CD4-positive, alpha-beta memory T cell (primary cell): ENCODE results near the gene FBXO4. TPM values are rescaled to one million over a fixed set of nuclear protein-coding genes. Genes with fewer than 3 reads are reported as not detected.

Source experiments
- CTCF ChIA-PET: fragments of 350-600 bp; sonication (Branson Sonifier 250); formaldehyde crosslinking; loops from one replicate; lab custom pipeline; 2021; ENCODE audit warnings: inconsistent platforms; ENCODE audit not compliant: partially characterized antibody; lab: Charles Lee
- POLR2A ChIA-PET: fragments of 350-600 bp; sonication (Branson Sonifier 250); formaldehyde crosslinking; loops from one replicate; lab custom pipeline; 2021; ENCODE audit not compliant: partially characterized antibody; lab: Charles Lee
- DNase-seq, 5 donors: peaks; one replicate each; pipeline versions ENCODE4 v3.0.0 to v3.0.0-alpha.2; 2020 to 2022; ENCODE audit warnings: mixed read lengths in 1 of 5
- H3K27ac ChIP-seq: one replicate; pipeline ENCODE4 v1.7.0; 2013; ENCODE audit warnings: low read depth, low read length
- H3K27me3 ChIP-seq: 2 replicates; pipeline ENCODE4 v1.7.0; 2013; ENCODE audit warnings: mild to moderate bottlenecking, low read length, moderate library complexity; ENCODE audit not compliant: insufficient read depth
- H3K36me3 ChIP-seq: 2 replicates; pipeline ENCODE4 v1.7.0; 2013; ENCODE audit warnings: mild to moderate bottlenecking, low read length, moderate library complexity; ENCODE audit not compliant: insufficient read depth
- H3K4me1 ChIP-seq: 2 replicates; pipeline ENCODE4 v1.7.0; 2013; ENCODE audit warnings: mild to moderate bottlenecking, low read length, moderate library complexity; ENCODE audit not compliant: insufficient read depth
- H3K4me3 ChIP-seq, 2 donors: one replicate each; pipeline ENCODE4 v1.7.0; 2013; ENCODE audit warnings: low read length in 2 of 2, mild to moderate bottlenecking in 1 of 2
- H3K9me3 ChIP-seq, 2 donors: one replicate each; pipeline ENCODE4 v1.7.0; 2013; ENCODE audit warnings: low read length in 2 of 2, control low read depth in 1 of 2; ENCODE audit not compliant: control insufficient read depth in 1 of 2
- H3K27ac Mint-ChIP-seq, 7 donors: one replicate each; pipeline ENCODE4 v1.8.0; 2020 to 2021; ENCODE audit warnings: mixed read lengths in 7 of 7, mild to moderate bottlenecking in 6 of 7, inconsistent platforms in 3 of 7, moderate library complexity in 3 of 7
- H3K27me3 Mint-ChIP-seq, 2 donors: one replicate each; pipeline ENCODE4 v1.8.0; 2020 to 2021; ENCODE audit warnings: mixed read lengths in 2 of 2
- H3K36me3 Mint-ChIP-seq, 2 donors: one replicate each; pipeline ENCODE4 v1.8.0; 2020 to 2021; ENCODE audit warnings: mixed read lengths in 2 of 2, inconsistent platforms in 1 of 2, mild to moderate bottlenecking in 1 of 2
- H3K4me1 Mint-ChIP-seq, 4 donors: one replicate each; pipeline ENCODE4 v1.8.0; 2020 to 2021; ENCODE audit warnings: mixed read lengths in 4 of 4, mild to moderate bottlenecking in 1 of 4
- H3K4me3 Mint-ChIP-seq, 8 donors: one replicate each; pipeline ENCODE4 v1.8.0; 2020 to 2021; ENCODE audit warnings: mixed read lengths in 8 of 8, mild to moderate bottlenecking in 7 of 8, moderate library complexity in 6 of 8, inconsistent platforms in 3 of 8
- H3K9me3 Mint-ChIP-seq, 8 donors: one replicate each; pipeline ENCODE4 v1.8.0; 2020 to 2021; ENCODE audit warnings: mixed read lengths in 8 of 8, mild to moderate bottlenecking in 5 of 8, inconsistent platforms in 3 of 8, moderate library complexity in 1 of 8
- intact Hi-C: fragments of 100-400 bp; cut with micrococcal nuclease; formaldehyde crosslinking; loops from one replicate; pipeline ENCODE4 v1.15.1; 2023
- polyA plus RNA-seq, 2 donors: library from polyadenylated mRNA; unstranded; fragments of 300-500 nt; fragmentation: Illumina TruSeq; gene quantifications; one replicate each; pipeline ENCODE4 v1.2.3, GENCODE V29; 2021
- total RNA-seq, 2 experiments: library from RNA; stranded (reverse); gene quantifications; one replicate each; pipeline ENCODE4 v1.2.3, GENCODE V29; 2021

Gene FBXO4
- total and polyA plus RNA-seq, 4 experiments from 2014 or later, result 14.9 to 21.2 (median 16.6) TPM

GRCh38 chr5:41883243-41883642, 41.8 kb upstream of the FBXO4 start:
- POLR2A ChIA-PET, result interaction anchor here (1.3 kb wide), 1 partner anchor 21 kb away, joined by 3 read pairs; the partner anchor contains the start of gene RIMOC1
- H3K27ac Mint-ChIP-seq, result no peak overlapping the region

DNA sequence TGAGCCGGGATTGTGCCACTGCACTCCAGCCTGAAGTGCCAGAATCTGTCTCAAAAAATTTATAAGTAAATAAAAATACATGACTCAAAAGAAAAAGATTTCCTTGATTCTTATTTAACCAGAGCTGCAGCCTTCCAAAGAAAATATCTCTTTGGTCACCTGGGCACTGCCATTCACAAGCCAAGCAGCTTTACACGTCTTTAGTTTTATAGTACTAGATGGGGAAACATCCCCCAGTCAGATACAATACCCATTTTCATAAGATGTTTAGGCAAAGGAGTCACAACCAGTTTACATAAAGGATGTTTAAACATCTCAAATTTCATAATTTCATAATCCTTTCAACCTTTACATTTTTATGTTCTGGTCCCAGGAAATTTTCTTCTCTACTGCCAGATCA, 41.1 kb upstream of the FBXO4 start:
- Histone ChIP-seq H3K9me3 (no peaks in the 10 kb centered on the region), H3K4me3 (no peak overlapping the region), H3K27me3 (no peaks in the 10 kb centered on the region), H3K36me3 (no peaks in the 10 kb centered on the region), H3K4me1 (no peaks in the 10 kb centered on the region), H3K27ac (no peak overlapping the region)
- ChIA-PET POLR2A (no interaction called here), CTCF (no interaction called here)
- no peak for DNase-seq
- Mint-ChIP-seq H3K9me3 (no peaks in the 10 kb centered on the region), H3K4me1 (no peaks in the 10 kb centered on the region), H3K4me3 (no peak overlapping the region), H3K27me3 (peaks cover 10 to 14% of the 10 kb centered on the region in 2 donors), H3K27ac (no peak overlapping the region), H3K36me3 (no peaks in the 10 kb centered on the region)
- intact Hi-C loops, result no loop called here

More at GRCh38 chr5:41883243-41883642, 41.8 kb upstream of the FBXO4 start:
- H3K36me3 Mint-ChIP-seq, result no peaks in the 10 kb centered on the region
- CTCF ChIA-PET, result no interaction called here
- no peak overlapping the region for H3K4me3 ChIP-seq
- peaks cover 10 to 14% of the 10 kb centered on the region in 2 donors for H3K27me3 Mint-ChIP-seq
- H3K4me3 Mint-ChIP-seq, result no peak overlapping the region
- no peaks in the 10 kb centered on the region for H3K4me1 ChIP-seq
- H3K36me3 ChIP-seq, result no peaks in the 10 kb centered on the region
- H3K9me3 Mint-ChIP-seq, result no peaks in the 10 kb centered on the region
- H3K9me3 ChIP-seq, result no peaks in the 10 kb centered on the region
- no peaks in the 10 kb centered on the region for H3K27me3 ChIP-seq
- intact Hi-C loops, result no loop called here
- no peaks in the 10 kb centered on the region for H3K4me1 Mint-ChIP-seq
- H3K27ac ChIP-seq, result no peak overlapping the region
- no peak for DNase-seq

- H3K4me1 ChIP-seq, result no peaks in the 10 kb centered on the region
- no peak overlapping the region for H3K27ac ChIP-seq
- Mint-ChIP-seq H3K9me3 (no peaks in the 10 kb centered on the region), H3K27me3 (peaks cover 7 to 8% of the 10 kb centered on the region in 2 donors), H3K36me3 (no peaks in the 10 kb centered on the region), H3K4me1 (no peaks in the 10 kb centered on the region), H3K27ac (no peak overlapping the region), H3K4me3 (no peak overlapping the region)
- H3K27me3 ChIP-seq, result no peaks in the 10 kb centered on the region
- intact Hi-C loops, result no loop called here
- DNase-seq, result no peak
- H3K36me3 ChIP-seq, result no peaks in the 10 kb centered on the region
- H3K9me3 ChIP-seq, result no peaks in the 10 kb centered on the region
- POLR2A ChIA-PET, result interaction anchor here (1.3 kb wide), 2 partner anchors 9 to 15 kb away, joined by 3 to 5 read pairs; partner anchors contain the start of gene OXCT1
- no peak overlapping the region for H3K4me3 ChIP-seq
- CTCF ChIA-PET, result no interaction called here
Observed at GRCh38 chr5:41885286-41885685, 39.8 kb upstream of the FBXO4 start.

DNA sequence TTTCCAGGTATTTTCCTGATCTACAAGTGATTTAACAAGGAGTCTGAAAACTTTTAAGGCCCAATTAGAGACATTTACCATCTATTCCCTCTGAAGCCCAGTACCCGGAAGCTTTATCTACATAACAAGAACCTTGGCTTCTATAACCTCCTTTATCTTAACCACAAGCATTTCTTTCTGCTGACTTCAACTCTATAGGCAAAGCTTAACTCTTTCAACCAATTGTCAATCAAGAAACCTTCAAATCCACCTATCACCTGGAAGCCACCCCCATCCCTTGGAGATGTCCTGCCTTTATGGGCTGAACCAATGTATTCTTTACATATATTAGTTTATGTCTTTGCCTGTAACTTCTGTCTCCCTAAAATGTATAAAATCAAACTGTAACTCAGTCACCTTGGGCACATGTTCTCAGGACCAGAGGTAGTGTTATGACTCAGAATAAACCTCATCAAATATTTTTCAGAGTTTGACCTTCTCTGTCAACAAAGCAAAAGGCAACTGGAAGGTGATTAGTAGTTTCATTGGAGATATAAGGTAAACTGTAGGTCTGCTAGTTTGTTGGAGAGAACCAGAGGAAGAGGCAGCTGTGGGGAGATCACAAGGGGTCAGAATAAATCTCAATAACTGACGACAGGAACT, 33.9 kb upstream of the FBXO4 start:
- H3K4me3 Mint-ChIP-seq, result no peak overlapping the region
- H3K36me3 ChIP-seq, result no peaks in the 10 kb centered on the region
- intact Hi-C loops, result no loop called here

GRCh38 chr5:41892031-41892430, 33.0 kb upstream of the FBXO4 start:
- peaks cover 0 to 2% (median 0%) of the 10 kb centered on the region in 8 donors for H3K9me3 Mint-ChIP-seq
- Histone ChIP-seq H3K4me3 (no peak overlapping the region), H3K36me3 (no peaks in the 10 kb centered on the region), H3K9me3 (no peaks in the 10 kb centered on the region), H3K27ac (no peak overlapping the region), H3K27me3 (no peaks in the 10 kb centered on the region), H3K4me1 (no peaks in the 10 kb centered on the region)
- DNase-seq, result no peak
- H3K4me1 Mint-ChIP-seq, result peaks cover 0 to 10% (median 6%) of the 10 kb centered on the region in 4 donors
- intact Hi-C loops, result no loop called here
- ChIA-PET POLR2A (no interaction called here), CTCF (no interaction called here)
- peaks cover 4 to 16% of the 10 kb centered on the region in 2 donors for H3K27me3 Mint-ChIP-seq
- H3K36me3 Mint-ChIP-seq, result no peaks in the 10 kb centered on the region
- H3K27ac Mint-ChIP-seq, result no peak overlapping the region
- H3K4me3 Mint-ChIP-seq, result no peak overlapping the region

More for the DNA sequence above, 33.9 kb upstream of the FBXO4 start:
- H3K27ac ChIP-seq, result no peak overlapping the region
- peaks cover 0 to 2% (median 0%) of the 10 kb centered on the region in 8 donors for H3K9me3 Mint-ChIP-seq
- no peak overlapping the region for H3K4me3 ChIP-seq
- H3K27me3 ChIP-seq, result no peaks in the 10 kb centered on the region
- H3K9me3 ChIP-seq, result no peaks in the 10 kb centered on the region
- POLR2A ChIA-PET, result no interaction called here
- H3K4me1 ChIP-seq, result no peaks in the 10 kb centered on the region
- H3K36me3 Mint-ChIP-seq, result no peaks in the 10 kb centered on the region
- CTCF ChIA-PET, result no interaction called here
- peak overlapping the region in 1 of 7 donors; percentile 13 for H3K27ac Mint-ChIP-seq
- DNase-seq, result no peak
- peaks cover 5 to 13% of the 10 kb centered on the region in 2 donors for H3K27me3 Mint-ChIP-seq
- peaks cover 0 to 10% (median 6%) of the 10 kb centered on the region in 4 donors for H3K4me1 Mint-ChIP-seq

- no peak overlapping the region for H3K27ac ChIP-seq
- Mint-ChIP-seq H3K4me3 (peak overlapping the region in 5 of 8 donors; percentile 17 to 61 (median 43)), H3K27ac (peak overlapping the region in 1 of 7 donors; percentile 53), H3K9me3 (peaks cover 0 to 2% (median 0%) of the 10 kb centered on the region in 8 donors), H3K27me3 (peaks cover 1 to 14% of the 10 kb centered on the region in 2 donors), H3K4me1 (peaks cover 0 to 10% (median 6%) of the 10 kb centered on the region in 4 donors), H3K36me3 (no peaks in the 10 kb centered on the region)
- no peak for DNase-seq
- no peaks in the 10 kb centered on the region for H3K27me3 ChIP-seq
- H3K4me1 ChIP-seq, result no peaks in the 10 kb centered on the region
- H3K36me3 ChIP-seq, result no peaks in the 10 kb centered on the region
- ChIA-PET CTCF (no interaction called here), POLR2A (interaction anchor here (1.3 to 2.7 kb wide), 2 partner anchors 8 to 11 kb away, joined by 3 to 15 read pairs; partner anchors contain the start of gene RIMOC1)
- H3K9me3 ChIP-seq, result no peaks in the 10 kb centered on the region
- intact Hi-C loops, result no loop called here
- no peak overlapping the region for H3K4me3 ChIP-seq
Observed at GRCh38 chr5:41893074-41893851, 31.8 kb upstream of the FBXO4 start.

- Mint-ChIP-seq H3K27ac (no peak overlapping the region), H3K4me1 (peaks cover 0 to 7% (median 6%) of the 10 kb centered on the region in 4 donors), H3K4me3 (no peak overlapping the region), H3K9me3 (peaks cover 0 to 2% (median 0%) of the 10 kb centered on the region in 8 donors), H3K27me3 (peaks cover 1 to 14% of the 10 kb centered on the region in 2 donors), H3K36me3 (no peaks in the 10 kb centered on the region)
- Histone ChIP-seq H3K4me3 (no peak overlapping the region), H3K9me3 (no peaks in the 10 kb centered on the region), H3K27me3 (no peaks in the 10 kb centered on the region), H3K27ac (no peak overlapping the region), H3K36me3 (no peaks in the 10 kb centered on the region), H3K4me1 (no peaks in the 10 kb centered on the region)
- ChIA-PET CTCF (interaction anchor here (1.1 to 1.6 kb wide), 2 partner anchors 15 to 20 kb away, joined by 3 to 5 read pairs; no protein-coding TSS in a partner anchor), POLR2A (interaction anchor here (1.0 kb wide), 1 partner anchor 13 kb away, joined by 3 read pairs; no protein-coding TSS in a partner anchor)
- intact Hi-C loops, result no loop called here
- no peak for DNase-seq
Observed at GRCh38 chr5:41896230-41896629, 28.9 kb upstream of the FBXO4 start.
